ENCODE measurements around the gene POLK. TPM values are rescaled to one million over a fixed set of nuclear protein-coding genes. Genes with fewer than 3 reads are reported as not detected.
A peak's percentile ranks its signal among the peaks of the same experiment; 100 is the strongest.

The POLK gene
- total RNA-seq, 1 donor from 2014 or later: 21.1 TPM

GRCh38 chr5:75623846-75624245 is 112.2 kb downstream of the POLK start:
- H3K36me3 ChIP-seq: no peaks in the 10 kb centered on the region
- no peaks in the 10 kb centered on the region for H3K4me1 ChIP-seq
- H3K4me3 ChIP-seq: no peak overlapping the region
- intact Hi-C loops (cut with micrococcal nuclease): no loop called here
- no peak overlapping the region for H3K27ac ChIP-seq (replicated peaks)
- TF ChIP-seq CTCF (IDR thresholded peaks at IDR 0.05; ENCODE audit: borderline replicate concordance): no peak
- no peak for DNase-seq
- no peaks in the 10 kb centered on the region for H3K27me3 ChIP-seq (ENCODE audit: low read depth)
- H3K9me3 ChIP-seq (replicated peaks): no peaks in the 10 kb centered on the region

GRCh38 chr5:75626959-75627358 is 115.3 kb downstream of the POLK start:
- Histone ChIP-seq H3K4me3 (no peak overlapping the region), H3K36me3 (no peaks in the 10 kb centered on the region), H3K4me1 (peaks cover 1% of the 10 kb centered on the region), H3K9me3 (replicated peaks) (no peaks in the 10 kb centered on the region), H3K27ac (replicated peaks) (no peak overlapping the region), H3K27me3 (ENCODE audit: low read depth) (no peaks in the 10 kb centered on the region)
- TF ChIP-seq CTCF (IDR thresholded peaks at IDR 0.05; ENCODE audit: borderline replicate concordance): no peak
- no peak for DNase-seq
- intact Hi-C loops (cut with micrococcal nuclease): no loop called here

- DNase-seq: no peak
- Histone ChIP-seq H3K27ac (replicated peaks) (no peak overlapping the region), H3K36me3 (no peaks in the 10 kb centered on the region), H3K9me3 (replicated peaks) (no peaks in the 10 kb centered on the region), H3K27me3 (ENCODE audit: low read depth) (no peaks in the 10 kb centered on the region), H3K4me1 (peaks cover 10% of the 10 kb centered on the region), H3K4me3 (no peak overlapping the region)
- TF ChIP-seq CTCF (IDR thresholded peaks at IDR 0.05; ENCODE audit: borderline replicate concordance): no peak
- intact Hi-C loops (cut with micrococcal nuclease): no loop called here
These were observed 116.1 kb downstream of the POLK start for GRCh38 chr5:75627801-75628200.

- DNase-seq: no peak
- Histone ChIP-seq H3K27ac (replicated peaks) (no peak overlapping the region), H3K36me3 (peaks cover 9% of the 10 kb centered on the region), H3K9me3 (replicated peaks) (no peaks in the 10 kb centered on the region), H3K27me3 (ENCODE audit: low read depth) (no peaks in the 10 kb centered on the region), H3K4me3 (no peak overlapping the region), H3K4me1 (peaks cover 14% of the 10 kb centered on the region)
- intact Hi-C loops (cut with micrococcal nuclease): no loop called here
- TF ChIP-seq CTCF (IDR thresholded peaks at IDR 0.05; ENCODE audit: borderline replicate concordance): no peak
These were observed 119.2 kb downstream of the POLK start for GRCh38 chr5:75630875-75631274.

- Histone ChIP-seq H3K4me3 (no peak overlapping the region), H3K27me3 (ENCODE audit: low read depth) (no peaks in the 10 kb centered on the region), H3K4me1 (peaks cover 14% of the 10 kb centered on the region), H3K36me3 (peaks cover 9% of the 10 kb centered on the region), H3K9me3 (replicated peaks) (no peaks in the 10 kb centered on the region), H3K27ac (replicated peaks) (peak overlapping the region; percentile 35)
- no peak for DNase-seq
- intact Hi-C loops (cut with micrococcal nuclease): no loop called here
- no peak for TF ChIP-seq CTCF (IDR thresholded peaks at IDR 0.05; ENCODE audit: borderline replicate concordance)
These were observed 120.6 kb downstream of the POLK start for GRCh38 chr5:75632321-75632720.

GRCh38 chr5:75637949-75638348 is 126.3 kb downstream of the POLK start:
- no peak for DNase-seq
- H3K27me3 ChIP-seq (ENCODE audit: low read depth): no peaks in the 10 kb centered on the region
- intact Hi-C loops (cut with micrococcal nuclease): no loop called here
- H3K27ac ChIP-seq (replicated peaks): no peak overlapping the region
- TF ChIP-seq CTCF (IDR thresholded peaks at IDR 0.05; ENCODE audit: borderline replicate concordance): no peak
- peaks cover 14% of the 10 kb centered on the region for H3K36me3 ChIP-seq
- no peak overlapping the region for H3K4me3 ChIP-seq
- H3K4me1 ChIP-seq: peaks cover 2% of the 10 kb centered on the region
- peaks cover 27% of the 10 kb centered on the region for H3K9me3 ChIP-seq (replicated peaks)

Data from left ventricle myocardium inferior (tissue), 1 donor.